K562 (cell line): ENCODE results near the gene CHD8. TPM values are rescaled to one million over a fixed set of nuclear protein-coding genes. Genes with fewer than 3 reads are reported as not detected.

Experiments used
- ATAC-seq: fragments of 200-7000 bp; cut with Tn5 transposase; 3 replicates; pipeline ENCODE4 v1.9.1; 2020; ENCODE audit warnings: moderate library complexity
- BruUV-seq: library from RNA; stranded (reverse); fragments of 400-500 nt; replicated peaks from 2 replicates; lab custom pipeline; 2021; lab: Mats Ljungman, UMichigan
- CTCF ChIA-PET: fragments of 300-600 bp; formaldehyde crosslinking; extraction: SDS; loops from one replicate; lab custom pipeline; 2021; ENCODE audit warnings: low intra/inter-chr PET ratio; lab: Yijun Ruan, JAX
- POLR2A ChIA-PET: fragments of 300-600, 350-650 bp; sonication (Branson Sonifier 250); formaldehyde crosslinking; extraction: SDS; loops from one replicate; lab custom pipeline; 2021; ENCODE audit warnings: antibody characterized with exemption, inconsistent platforms; lab: Yijun Ruan, JAX
- DNase-seq, 4 experiments: peaks; one replicate each; pipeline versions ENCODE4 v3.0.0 to v3.0.0-alpha.2; 2011 to 2018; ENCODE audit warnings: low spot score in 3 of 4, mixed read lengths in 3 of 4; ENCODE audit errors: extremely low read depth in 1 of 4
- FAIRE-seq: peaks from 2 replicates; lab custom pipeline; 2011; peaks lifted over from hg19 to GRCh38; lab: Jason Lieb, UNC
- H2AFZ ChIP-seq: 2 replicates; pipeline ENCODE4 v1.6.0; 2011; ENCODE audit warnings: low read depth, low read length, control low read depth, inconsistent platforms
- H3K27ac ChIP-seq: fragments of 200-600 bp; 3 replicates; pipeline ENCODE4 v1.8.0; 2011; ENCODE audit warnings: low read depth, mild to moderate bottlenecking, control low read depth, inconsistent platforms, low read length, moderate library complexity, mixed read lengths; ENCODE audit errors: extremely low read depth
- H3K27me3 ChIP-seq, 2 experiments: fragments of 300-600 bp in 1 of 2; 2 replicates in 1 of 2; 3 replicates in 1 of 2; pipeline versions ENCODE4 v1.6.0 to v1.8.0; 2011; ENCODE audit warnings: inconsistent platforms in 2 of 2, low read length in 2 of 2, mild to moderate bottlenecking in 1 of 2, mixed read lengths in 1 of 2, moderate library complexity in 1 of 2; ENCODE audit not compliant: control insufficient read depth in 2 of 2, insufficient read depth in 2 of 2
- H3K36me3 ChIP-seq: fragments of 300-600 bp; 3 replicates; pipeline ENCODE4 v1.8.0; 2011; ENCODE audit warnings: mild to moderate bottlenecking, low read length, inconsistent platforms; ENCODE audit not compliant: control insufficient read depth, insufficient read depth
- H3K4me1 ChIP-seq, 2 experiments: fragments of 200-600 bp in 1 of 2; replicated peaks in 1 of 2; 2 replicates in 1 of 2; 3 replicates in 1 of 2; pipeline versions ENCODE4 v1.5.1 to v1.8.0; 2011; ENCODE audit warnings: inconsistent platforms in 2 of 2, low read length in 2 of 2, mild to moderate bottlenecking in 1 of 2, mixed read lengths in 1 of 2, moderate library complexity in 1 of 2; ENCODE audit not compliant: control insufficient read depth in 2 of 2, insufficient read depth in 2 of 2
- H3K4me2 ChIP-seq: 2 replicates; pipeline ENCODE4 v1.6.1; 2011; ENCODE audit warnings: low read length, control low read depth, inconsistent platforms, mixed read lengths; ENCODE audit not compliant: insufficient read depth
- H3K4me3 ChIP-seq: fragments of 200-600 bp; sonication (generic), shearing (Covaris generic); 2 replicates; pipeline ENCODE4 v1.5.1; 2016; ENCODE audit warnings: control low read depth, inconsistent platforms
- H3K79me2 ChIP-seq: fragments of 200-600 bp; 3 replicates; pipeline ENCODE4 v1.8.0; 2011; ENCODE audit warnings: low read length, inconsistent platforms; ENCODE audit not compliant: control insufficient read depth, insufficient read depth
- H3K9ac ChIP-seq, 2 experiments: 2 replicates each; pipeline versions ENCODE4 v1.6.0 to v1.6.1; 2011; ENCODE audit warnings: low read depth in 2 of 2, low read length in 2 of 2, control low read depth in 1 of 2, inconsistent platforms in 1 of 2, mild to moderate bottlenecking in 1 of 2, mixed read lengths in 1 of 2; ENCODE audit not compliant: insufficient read depth in 1 of 2
- H3K9me1 ChIP-seq: one replicate; pipeline ENCODE4 v1.6.0; 2011; ENCODE audit warnings: inconsistent platforms, mild to moderate bottlenecking, low read length, moderate library complexity; ENCODE audit not compliant: control insufficient read depth, insufficient read depth
- H3K9me3 ChIP-seq: replicated peaks from 2 replicates; pipeline ENCODE4 v1.5.1; 2011; ENCODE audit warnings: low read depth, low read length, inconsistent platforms; ENCODE audit not compliant: control insufficient read depth, insufficient read depth
- H4K20me1 ChIP-seq: replicated peaks from 2 replicates; pipeline ENCODE4 v1.6.1; 2011; ENCODE audit warnings: low read length, inconsistent platforms, mixed read lengths; ENCODE audit not compliant: control insufficient read depth, insufficient read depth
- ELK3 ChIP-seq: fragments of 450-650 bp; formaldehyde crosslinking; IDR thresholded peaks from 2 replicates; pipeline ENCODE4 v1.4.0; 2020; ENCODE audit warnings: mild to moderate bottlenecking
- GTF2A2 ChIP-seq: IDR thresholded peaks from 2 replicates; pipeline ENCODE4 v1.6.1; 2016; ENCODE audit warnings: mild to moderate bottlenecking, missing genetic modification characterization, missing compliant biosample characterization
- JUNB ChIP-seq: fragments of 450-650 bp; formaldehyde crosslinking; conservative IDR thresholded peaks from 2 replicates; pipeline ENCODE4 v1.4.0; 2020; ENCODE audit warnings: mild to moderate bottlenecking
- KAT8 ChIP-seq: fragments of 450-650 bp; IDR thresholded peaks from 2 replicates; pipeline ENCODE4 v1.6.1; 2016; ENCODE audit warnings: low read depth, mild to moderate bottlenecking
- MXD1 ChIP-seq: fragments of 250-450 bp; sonication (Bioruptor Pico); IDR thresholded peaks from 2 replicates; pipeline ENCODE4 v1.8.0; 2021; ENCODE audit warnings: borderline replicate concordance, mild to moderate bottlenecking, moderate library complexity; ENCODE audit not compliant: poor library complexity, severe bottlenecking
- PCBP1 ChIP-seq: fragments of 200-400 bp; formaldehyde crosslinking; IDR thresholded peaks from 2 replicates; pipeline ENCODE4 v1.6.1; 2018; ENCODE audit warnings: mild to moderate bottlenecking, low read depth, low read length; ENCODE audit not compliant: poor library complexity, severe bottlenecking
- REST ChIP-seq, 2 experiments: fragments of 450-650 bp; formaldehyde crosslinking in 1 of 2; IDR thresholded peaks; 2 replicates each; pipeline versions ENCODE4 v1.4.0 to v1.6.1; 2014 to 2020; ENCODE audit warnings: mild to moderate bottlenecking in 2 of 2, borderline replicate concordance in 1 of 2, low read depth in 1 of 2
- TSC22D4 ChIP-seq: fragments of 450-650 bp; IDR thresholded peaks from 2 replicates; pipeline ENCODE4 v1.6.1; 2016; ENCODE audit warnings: missing genetic modification characterization, missing biosample characterization, control low read depth
- ZFX ChIP-seq: sonication (generic); formaldehyde crosslinking; IDR thresholded peaks from 2 replicates; pipeline ENCODE4 v1.8.0; 2022; ENCODE audit warnings: mild to moderate bottlenecking, missing genetic modification reagents, moderate library complexity
- WGBS: fragments of 100-300 bp; shearing (Covaris generic); methylation state at CpG from one replicate; pipeline ENCODE4 v1.1.6; 2016; ENCODE audit warnings: low coverage, mixed read lengths; ENCODE audit not compliant: insufficient coverage; ENCODE audit errors: missing lambda C conversion rate; 5-methylcytosine and 5-hydroxymethylcytosine counted together
- in situ Hi-C: fragments of 300-500 bp; cut with MboI; formaldehyde crosslinking; loops from 4 replicates; pipeline ENCODE4 v1.15.0; 2018; ENCODE audit warnings: inconsistent platforms, mixed read lengths
- intact Hi-C: fragments of 100-400 bp; cut with micrococcal nuclease; formaldehyde crosslinking; loops from 2 replicates; pipeline ENCODE4 v1.14.2; 2022
- polyA plus RNA-seq, 8 experiments: library from polyadenylated mRNA; depleted of rRNA in 4 of 8; stranded (reverse) in 5 of 8; unstranded in 3 of 8; fragments of >200 nt; fragmentation: Nextera tagmentation in 2 of 8; fragmentation: Illumina TruSeq in 1 of 8; extraction: Ambion mirVana in 2 of 8; extraction: Trizol in 1 of 8; gene quantifications; 2 replicates each; pipeline versions ENCODE4 v1.2.1 to v1.2.3, GENCODE V29; 2011 to 2014; ENCODE audit warnings: inconsistent platforms in 1 of 8, missing spikeins in 1 of 8
- total RNA-seq, 7 experiments: library from RNA; depleted of rRNA in 6 of 7; stranded (reverse); fragments of >200 nt in 6 of 7; fragmentation: Illumina TruSeq in 2 of 7; extraction: Trizol in 2 of 7; gene quantifications; 2 replicates each; pipeline versions ENCODE4 v1.2.1 to v1.2.3, GENCODE V29; 2011 to 2021; ENCODE audit warnings: low replicate concordance in 1 of 7

CHD8 gene
- total and polyA plus RNA-seq, 9 of the 15 experiments (the other 6 are each of a cell fraction or from before 2014, with no cell fraction given), result 11.1 to 51.2 (median 32.8) TPM

GRCh38 chr14:21498540-21499526 lies 42.9 kb upstream of the CHD8 start:
- in situ Hi-C loops (no loop called here), intact Hi-C loops (loop anchor here (1.0 kb wide), 1 partner anchor 58 kb away; no protein-coding TSS in a partner anchor)
- Histone ChIP-seq H3K4me1 (no peaks in the 10 kb centered on the region), H3K4me2 (no peak overlapping the region), H3K9me3 (no peaks in the 10 kb centered on the region), H4K20me1 (no peaks in the 10 kb centered on the region; the same call in 1 of the 2 replicates), H3K9ac (no peak overlapping the region), H3K27ac (no peak overlapping the region), H3K79me2 (no peaks in the 10 kb centered on the region; the same call in 2 of the 3 replicates), H3K4me3 (no peak overlapping the region), H3K27me3 (no peaks in the 10 kb centered on the region), H2AFZ (no peak overlapping the region), H3K36me3 (peaks cover 90% of the 10 kb centered on the region), H3K9me1 (no peaks in the 10 kb centered on the region)
- WGBS, result 63% methylated on average over 5 of the region's 5 CpGs
- ATAC-seq (peak; percentile 78), FAIRE-seq (peak; percentile 59), DNase-seq (peak; percentile 39 to 58 (median 44))
- ChIA-PET POLR2A (interaction anchor here (1.1 to 1.2 kb wide), 4 partner anchors 10 to 17 kb away, joined by 3 to 5 read pairs (median 4); partner anchors contain the start of gene METTL3), CTCF (interaction anchor here (0.9 to 2.1 kb wide), 2 partner anchors 21 to 59 kb away, joined by 3 to 24 read pairs; no protein-coding TSS in a partner anchor)
- BruUV-seq, result no TSS peak
- TF ChIP-seq JUNB (CRISPR knock-in tag) (no peak), ZFX (CRISPR knock-in tag) (no peak), ELK3 (CRISPR knock-in tag) (no peak), REST (IDR thresholded peaks at IDR 0.05; ENCODE audit: borderline replicate concordance) (peak; percentile 70; the same call in 1 of the 2 replicates), REST (CRISPR knock-in tag; IDR thresholded peaks at IDR 0.05; ENCODE audit: low read depth) (no peak), TSC22D4 (tag) (no peak), KAT8 (no peak), PCBP1 (no peak), MXD1 (CRISPR knock-in tag) (no peak), GTF2A2 (tag) (no peak)
